B cell (primary cell): ENCODE measurements around the gene OR5AC2. TPM values are rescaled to one million over a fixed set of nuclear protein-coding genes. Genes with fewer than 3 reads are reported as not detected.

Source experiments
- ATAC-seq: fragments of 200-7000 bp; cut with Tn5 transposase; one replicate; pipeline ENCODE4 v1.10.0; 2021; ENCODE audit warnings: low read depth, mild to moderate bottlenecking, moderate number of reproducible peaks, moderate library complexity
- CTCF ChIA-PET: fragments of 350-600 bp; sonication (Branson Sonifier 250); formaldehyde crosslinking; loops from one replicate; lab custom pipeline; 2021; ENCODE audit warnings: antibody characterized with exemption, inconsistent platforms; lab: Charles Lee
- POLR2A ChIA-PET: fragments of 350-600 bp; sonication (Branson Sonifier 250); formaldehyde crosslinking; loops from one replicate; lab custom pipeline; 2021; ENCODE audit warnings: antibody characterized with exemption; lab: Charles Lee
- DNase-seq: peaks from one replicate; pipeline ENCODE4 v3.0.0; 2013
- H2AFZ ChIP-seq: 2 replicates; pipeline ENCODE4 v1.6.1; 2012; ENCODE audit warnings: mild to moderate bottlenecking, low read depth, low read length; ENCODE audit not compliant: insufficient read depth, poor library complexity, severe bottlenecking
- H3K27ac ChIP-seq, 2 donors: 1 replicate in 1 of 2; 2 replicates in 1 of 2; pipeline ENCODE4 v1.5.1; 2012 to 2013; ENCODE audit warnings: low read length in 2 of 2, mild to moderate bottlenecking in 2 of 2, moderate library complexity in 1 of 2
- H3K27me3 ChIP-seq, 4 experiments: fragments of 200-600 bp in 1 of 4; sonication (generic) in 1 of 4; replicated peaks in 1 of 4; 1 replicate in 2 of 4; 2 replicates in 2 of 4; pipeline versions ENCODE4 v1.6.1 to v1.7.0; 2013 to 2016; ENCODE audit warnings: low read length in 3 of 4, mild to moderate bottlenecking in 2 of 4, mixed read lengths in 1 of 4, moderate library complexity in 1 of 4; ENCODE audit not compliant: insufficient read depth in 4 of 4, control insufficient read depth in 3 of 4; ENCODE audit errors: control extremely low read depth in 1 of 4
- H3K36me3 ChIP-seq, 2 experiments: replicated peaks in 1 of 2; 1 replicate in 1 of 2; 2 replicates in 1 of 2; pipeline versions ENCODE4 v1.6.1 to v1.7.1; 2013; ENCODE audit warnings: low read length in 1 of 2; ENCODE audit not compliant: insufficient read depth in 2 of 2, control insufficient read depth in 1 of 2; ENCODE audit errors: control extremely low read depth in 1 of 2, extremely low read depth in 1 of 2
- H3K4me1 ChIP-seq, 2 donors: fragments of 200-600 bp in 1 of 2; sonication (generic) in 1 of 2; 1 replicate in 1 of 2; 2 replicates in 1 of 2; pipeline versions ENCODE4 v1.5.1 to v1.6.1; 2013 to 2017; ENCODE audit warnings: low read length in 2 of 2; ENCODE audit not compliant: control insufficient read depth in 2 of 2, insufficient read depth in 2 of 2
- H3K4me2 ChIP-seq: replicated peaks from 2 replicates; pipeline ENCODE3; 2012; ENCODE audit warnings: mild to moderate bottlenecking, low read depth, low read length; ENCODE audit not compliant: poor library complexity, severe bottlenecking
- H3K4me3 ChIP-seq, 5 experiments: fragments of 200-600 bp in 1 of 5; sonication (generic) in 1 of 5; 1 replicate in 3 of 5; 2 replicates in 2 of 5; pipeline versions ENCODE4 v1.5.1 to v1.7.0; 2011 to 2016; ENCODE audit warnings: low read length in 4 of 5, mild to moderate bottlenecking in 4 of 5, low read depth in 2 of 5, control low read depth in 1 of 5, moderate library complexity in 1 of 5; ENCODE audit not compliant: insufficient read depth in 1 of 5; ENCODE audit errors: control extremely low read depth in 1 of 5, extremely low read depth in 1 of 5
- H3K79me2 ChIP-seq: fragments of 200-600 bp; sonication (generic); one replicate; pipeline ENCODE4 v1.6.0; 2016; ENCODE audit warnings: low read length; ENCODE audit not compliant: control insufficient read depth, insufficient read depth
- H3K9ac ChIP-seq: fragments of 200-600 bp; sonication (generic); 2 replicates; pipeline ENCODE4 v1.6.1; 2017; ENCODE audit warnings: mild to moderate bottlenecking, low read length, moderate library complexity
- H3K9me3 ChIP-seq, 3 donors: one replicate each; pipeline versions ENCODE4 v1.6.1 to v1.7.1; 2013; ENCODE audit warnings: low read length in 2 of 3; ENCODE audit not compliant: control insufficient read depth in 2 of 3, insufficient read depth in 1 of 3; ENCODE audit errors: control extremely low read depth in 1 of 3
- H4K20me1 ChIP-seq: 2 replicates; pipeline ENCODE4 v1.6.0; 2012; ENCODE audit warnings: mild to moderate bottlenecking, low read length; ENCODE audit not compliant: insufficient read depth, control insufficient read depth, poor library complexity, severe bottlenecking
- H3K27ac Mint-ChIP-seq: one replicate; pipeline ENCODE4 v1.8.0; 2021; ENCODE audit warnings: mixed read lengths
- H3K27me3 Mint-ChIP-seq: one replicate; pipeline ENCODE4 v1.8.0; 2021; ENCODE audit warnings: mixed read lengths
- H3K4me1 Mint-ChIP-seq: one replicate; pipeline ENCODE4 v1.8.0; 2021; ENCODE audit warnings: mixed read lengths
- H3K4me3 Mint-ChIP-seq: one replicate; pipeline ENCODE4 v1.8.0; 2021; ENCODE audit warnings: mixed read lengths
- H3K9me3 Mint-ChIP-seq: one replicate; pipeline ENCODE4 v1.8.0; 2022; ENCODE audit warnings: mixed read lengths; ENCODE audit not compliant: insufficient read depth
- CTCF ChIP-seq: fragments of 200-600 bp; IDR thresholded peaks from one replicate; pipeline ENCODE4 v1.8.0; 2022; ENCODE audit warnings: antibody characterized with exemption, mild to moderate bottlenecking
- EZH2 ChIP-seq: IDR thresholded peaks from 2 replicates; pipeline ENCODE4 v1.6.1; 2012; ENCODE audit warnings: borderline replicate concordance, low read depth, mild to moderate bottlenecking, moderate library complexity, low read length; ENCODE audit not compliant: insufficient read depth, poor library complexity, severe bottlenecking
- WGBS: methylation state at CpG from one replicate; pipeline ENCODE4 v1.1.5; 2013; ENCODE audit warnings: missing lambda C conversion rate; ENCODE audit not compliant: insufficient coverage; 5-methylcytosine and 5-hydroxymethylcytosine counted together
- intact Hi-C: fragments of 100-400 bp; cut with micrococcal nuclease; formaldehyde crosslinking; loops from one replicate; pipeline ENCODE4 v1.10.0; 2022
- polyA plus RNA-seq: library from polyadenylated mRNA; depleted of rRNA; stranded (reverse); fragments of >200 nt; gene quantifications from 2 replicates; pipeline ENCODE4 v1.2.3, GENCODE V29; 2012
- total RNA-seq, 2 donors: library from RNA; stranded (reverse); fragments of 120-200 nt in 1 of 2; gene quantifications; 1 replicate in 1 of 2; 2 replicates in 1 of 2; pipeline versions ENCODE4 v1.2.3 to v1.2.4, GENCODE V29; 2013 to 2022

The OR5AC2 gene
- total and polyA plus RNA-seq, 2 donors (not counting 1 experiment from before 2014, with no cell fraction given): not detected

GRCh38 chr3:98041350-98041749 is 45.6 kb upstream of the OR5AC2 start:
- H3K36me3 ChIP-seq: no peaks in the 10 kb centered on the region
- peaks cover 0 to 4% (median 0%) of the 10 kb centered on the region in 4 experiments for H3K27me3 ChIP-seq
- H3K79me2 ChIP-seq: no peaks in the 10 kb centered on the region
- H3K4me3 Mint-ChIP-seq: no peak overlapping the region
- no peak overlapping the region for H3K4me3 ChIP-seq
- DNase-seq: no peak
- peaks cover 0 to 5% of the 10 kb centered on the region in 2 donors for H3K4me1 ChIP-seq
- peaks cover 24% of the 10 kb centered on the region for H3K27me3 Mint-ChIP-seq
- ATAC-seq: no peak
- no peak overlapping the region for H3K27ac Mint-ChIP-seq
- intact Hi-C loops: no loop called here
- TF ChIP-seq EZH2: no peak
- TF ChIP-seq CTCF: no peak
- H2AFZ ChIP-seq: no peak overlapping the region
- H4K20me1 ChIP-seq: no peaks in the 10 kb centered on the region
- H3K4me2 ChIP-seq: no peak overlapping the region
- peaks cover 0 to 8% (median 3%) of the 10 kb centered on the region in 3 donors for H3K9me3 ChIP-seq
- H3K4me1 Mint-ChIP-seq: peaks cover 5% of the 10 kb centered on the region
- no peak overlapping the region for H3K27ac ChIP-seq
- H3K9me3 Mint-ChIP-seq: peaks cover 2% of the 10 kb centered on the region
- no CpG with 5 or more reads among the region's 1 CpG for WGBS
- CTCF ChIA-PET: interaction anchor here (2.3 to 7.9 kb wide), 3 partner anchors 10 to 532 kb away, joined by 6 to 72 read pairs (median 26); no protein-coding TSS in a partner anchor
- POLR2A ChIA-PET: interaction anchor here (0.6 kb wide), 1 partner anchor 571 kb away, joined by 5 read pairs; no protein-coding TSS in a partner anchor
- no peak overlapping the region for H3K9ac ChIP-seq

GRCh38 chr3:98048586-98048985 is 38.4 kb upstream of the OR5AC2 start:
- H3K27ac Mint-ChIP-seq: no peak overlapping the region
- DNase-seq: no peak
- no peaks in the 10 kb centered on the region for H3K79me2 ChIP-seq
- TF ChIP-seq CTCF: no peak
- TF ChIP-seq EZH2: no peak
- no peak overlapping the region for H3K4me3 Mint-ChIP-seq
- no peaks in the 10 kb centered on the region for H3K9me3 ChIP-seq
- H3K27me3 ChIP-seq: no peaks in the 10 kb centered on the region
- no peaks in the 10 kb centered on the region for H3K36me3 ChIP-seq
- no peak overlapping the region for H3K4me3 ChIP-seq
- H3K9ac ChIP-seq: no peak overlapping the region
- no peak overlapping the region for H3K4me2 ChIP-seq
- POLR2A ChIA-PET: no interaction called here
- H3K4me1 Mint-ChIP-seq: no peaks in the 10 kb centered on the region
- CTCF ChIA-PET: interaction anchor here (1.3 to 1.5 kb wide), 2 partner anchors 8 to 9 kb away, joined by 4 to 7 read pairs; no protein-coding TSS in a partner anchor
- intact Hi-C loops: no loop called here
- H3K9me3 Mint-ChIP-seq: no peaks in the 10 kb centered on the region
- no peak overlapping the region for H2AFZ ChIP-seq
- H3K27ac ChIP-seq: no peak overlapping the region
- H3K27me3 Mint-ChIP-seq: peaks cover 9% of the 10 kb centered on the region
- no peaks in the 10 kb centered on the region for H4K20me1 ChIP-seq
- no CpG with 5 or more reads among the region's 1 CpG for WGBS
- no peak for ATAC-seq
- H3K4me1 ChIP-seq: no peaks in the 10 kb centered on the region
